Peyer's patch (tissue), 4 donors: ENCODE measurements around the gene LHX3.

Experiments used
- CTCF ChIP-seq, 6 experiments: fragments of 450-650 bp in 4 of 6; fragments of 200-600 bp in 2 of 6; sonication (generic) in 1 of 6; IDR thresholded peaks; one replicate each; pipeline ENCODE4 v1.5.1; 2017 to 2019; ENCODE audit warnings: antibody characterized with exemption in 6 of 6, mild to moderate bottlenecking in 3 of 6, moderate library complexity in 1 of 6
- POLR2A ChIP-seq, 2 donors: fragments of 450-650 bp; IDR thresholded peaks; one replicate each; pipeline ENCODE4 v1.5.1; 2017; ENCODE audit warnings: antibody characterized with exemption in 2 of 2, mild to moderate bottlenecking in 2 of 2, moderate library complexity in 2 of 2

GRCh38 chr9:136239135-136239982, 34.4 kb upstream of the LHX3 start:
- no peak for TF ChIP-seq CTCF (IDR thresholded peaks at IDR 0.05)
- no peak for TF ChIP-seq POLR2A (IDR thresholded peaks at IDR 0.05)
